Measurements from ENCODE around the gene ADCYAP1. TPM values are rescaled to one million over a fixed set of nuclear protein-coding genes. Genes with fewer than 3 reads are reported as not detected.
A peak's percentile ranks its signal among the peaks of the same experiment; 100 is the strongest.
"Not testable (repeated sequence)": the region's sequence is repeated elsewhere in the genome, so short reads cannot be mapped to it uniquely, and the experiment has no call there.

ADCYAP1 gene
- total RNA-seq, 1 experiment from 2014 or later = 0.36 TPM

DNA sequence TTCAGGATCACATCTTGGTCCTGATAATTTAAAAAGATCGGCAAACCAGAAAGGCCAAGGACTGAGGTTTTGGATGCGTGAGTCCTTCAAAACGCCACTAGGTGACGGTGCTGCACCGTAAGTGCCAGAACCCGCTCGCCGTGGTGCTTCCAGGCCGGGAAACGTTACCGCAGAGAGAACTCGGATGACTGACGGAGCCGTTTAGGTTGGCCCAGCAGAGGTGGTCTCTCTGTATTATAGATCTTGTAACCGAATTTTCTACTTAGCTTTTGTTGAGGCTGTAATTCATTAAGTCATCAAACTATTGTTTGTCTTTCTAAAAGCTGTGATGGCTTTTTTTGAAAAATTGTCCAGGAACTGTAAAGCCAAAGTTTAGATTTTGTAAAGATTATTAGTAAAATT is 39.8 kb upstream of the ADCYAP1 start:
- H3K36me3 ChIP-seq (ENCODE audit: low read depth, low read length) = no peaks in the 10 kb centered on the region
- ChIA-PET POLR2A (ENCODE audit: unreplicated experiment) (no interaction called here), CTCF (interaction anchor here (0.6 kb wide), 1 partner anchor 721 kb away, joined by 4 read pairs; no protein-coding TSS in a partner anchor)
- H3K79me2 ChIP-seq (ENCODE audit: low read length) = no peaks in the 10 kb centered on the region
- no peak overlapping the region for H2AFZ ChIP-seq (ENCODE audit: low read length)
- TF ChIP-seq EZH2phosphoT487 (IDR thresholded peaks at IDR 0.05; ENCODE audit: borderline replicate concordance, low read length) (no peak), EZH2 (IDR thresholded peaks at IDR 0.05; ENCODE audit: low read length, unreplicated experiment) (no peak), CTCF (conservative IDR thresholded peaks at IDR 0.05; ENCODE audit: low read depth, low read length) (peak; percentile 99)
- H3F3A ChIP-seq (ENCODE audit: low read length, unreplicated experiment) = no peaks in the 10 kb centered on the region
- no peaks in the 10 kb centered on the region for H4K20me1 ChIP-seq (ENCODE audit: low read length)
- H3K4me2 ChIP-seq (ENCODE audit: low read length) = no peak overlapping the region
- H3K9me2 ChIP-seq (replicated peaks; ENCODE audit: low read length) = no peaks in the 10 kb centered on the region
- DNase-seq (peak; percentile 86), ATAC-seq (peak; percentile 99)
- intact Hi-C loops (cut with micrococcal nuclease) = loop anchor here (1.0 to 10.0 kb wide), 6 partner anchors 96 to 1682 kb away; no protein-coding TSS in a partner anchor
- no peak overlapping the region for H3K9ac ChIP-seq (ENCODE audit: low read length)
- H3K9me3 ChIP-seq (ENCODE audit: low read length) = no peaks in the 10 kb centered on the region
- no peak overlapping the region for H3K27ac ChIP-seq (ENCODE audit: low read length)
- H3K4me3 ChIP-seq (ENCODE audit: low read length) = no peak overlapping the region
- no peaks in the 10 kb centered on the region for H3K4me1 ChIP-seq (ENCODE audit: insufficient read depth, low read length)
- no TSS peak for BruUV-seq (replicated peaks)
- peaks cover 24% of the 10 kb centered on the region; the same call in 1 of the 2 replicates for H3K27me3 ChIP-seq (ENCODE audit: low read length)

- Histone ChIP-seq H3K36me3 (ENCODE audit: low read depth, low read length) (no peaks in the 10 kb centered on the region), H3K9ac (ENCODE audit: low read length) (no peak overlapping the region), H3K4me2 (ENCODE audit: low read length) (no peak overlapping the region), H3F3A (ENCODE audit: low read length, unreplicated experiment) (no peaks in the 10 kb centered on the region), H3K9me3 (ENCODE audit: low read length) (no peaks in the 10 kb centered on the region), H3K27ac (ENCODE audit: low read length) (no peak overlapping the region), H4K20me1 (ENCODE audit: low read length) (no peaks in the 10 kb centered on the region), H3K27me3 (ENCODE audit: low read length) (peaks cover 17% of the 10 kb centered on the region; the same call in 1 of the 2 replicates), H3K4me1 (ENCODE audit: insufficient read depth, low read length) (no peaks in the 10 kb centered on the region), H3K4me3 (ENCODE audit: low read length) (no peak overlapping the region), H3K9me2 (replicated peaks; ENCODE audit: low read length) (no peaks in the 10 kb centered on the region), H2AFZ (ENCODE audit: low read length) (no peak overlapping the region), H3K79me2 (ENCODE audit: low read length) (no peaks in the 10 kb centered on the region)
- no peak for DNase-seq
- ChIA-PET POLR2A (ENCODE audit: unreplicated experiment) (no interaction called here), CTCF (no interaction called here)
- no TSS peak for BruUV-seq (replicated peaks)
- TF ChIP-seq EZH2phosphoT487 (IDR thresholded peaks at IDR 0.05; ENCODE audit: borderline replicate concordance, low read length) (no peak), CTCF (conservative IDR thresholded peaks at IDR 0.05; ENCODE audit: low read depth, low read length) (no peak), EZH2 (IDR thresholded peaks at IDR 0.05; ENCODE audit: low read length, unreplicated experiment) (no peak)
- intact Hi-C loops (cut with micrococcal nuclease) = loop anchor here (5.0 to 10.0 kb wide), 3 partner anchors 795 to 1248 kb away; no protein-coding TSS in a partner anchor
- no peak for ATAC-seq
Observed at GRCh38 chr18:867257-867656, 37.4 kb upstream of the ADCYAP1 start.

GRCh38 chr18:873426-873825 is 31.2 kb upstream of the ADCYAP1 start:
- H3K4me3 ChIP-seq (ENCODE audit: low read length); H3K79me2 ChIP-seq (ENCODE audit: low read length); H3K9ac ChIP-seq (ENCODE audit: low read length); H3K4me2 ChIP-seq (ENCODE audit: low read length); POLR2A ChIA-PET (ENCODE audit: unreplicated experiment); H3K9me2 ChIP-seq (replicated peaks; ENCODE audit: low read length); intact Hi-C loops (cut with micrococcal nuclease); H3F3A ChIP-seq (ENCODE audit: low read length, unreplicated experiment); H3K36me3 ChIP-seq (ENCODE audit: low read depth, low read length); H3K4me1 ChIP-seq (ENCODE audit: insufficient read depth, low read length); BruUV-seq (replicated peaks); DNase-seq; ATAC-seq; H3K9me3 ChIP-seq (ENCODE audit: low read length); H4K20me1 ChIP-seq (ENCODE audit: low read length); H2AFZ ChIP-seq (ENCODE audit: low read length); H3K27ac ChIP-seq (ENCODE audit: low read length); CTCF ChIA-PET: not testable (repeated sequence)
- peaks cover 31% of the 10 kb centered on the region for H3K27me3 ChIP-seq (ENCODE audit: low read length)

Data from PC-3 (cell line).